GM19351 (cell line): ENCODE data around the gene DLG1.
"Not testable (repeated sequence)": the region's sequence is repeated elsewhere in the genome, so short reads cannot be mapped to it uniquely, and the experiment has no call there.

ENCODE experiments used
- ATAC-seq: cut with Tn5 transposase; IDR thresholded peaks from one replicate; pipeline ENCODE4 v1.9.1; 2021; ENCODE audit warnings: mild to moderate bottlenecking, moderate library complexity; ENCODE audit not compliant: unreplicated experiment

The DLG1 gene

GRCh38 chr3:197122394-197122793, 176.0 kb downstream of the DLG1 start:
- no peak for ATAC-seq

- no peak for ATAC-seq
Measured at GRCh38 chr3:197117114-197117513, 181.3 kb downstream of the DLG1 start.

- no peak for ATAC-seq
Measured at GRCh38 chr3:197114007-197114406, 184.4 kb downstream of the DLG1 start.

- no peak for ATAC-seq
Measured at GRCh38 chr3:197111685-197112084, 186.7 kb downstream of the DLG1 start.

- no peak for ATAC-seq
Measured at GRCh38 chr3:197105786-197106185, 192.6 kb downstream of the DLG1 start.

GRCh38 chr3:197104738-197105137, 193.7 kb downstream of the DLG1 start:
- ATAC-seq = no peak

GRCh38 chr3:197103766-197104165, 194.6 kb downstream of the DLG1 start:
- ATAC-seq = no peak

- ATAC-seq = no peak
Measured at GRCh38 chr3:197093871-197094270, 204.5 kb downstream of the DLG1 start.

- no peak for ATAC-seq
Measured at GRCh38 chr3:197088370-197088769, 210.0 kb downstream of the DLG1 start.

- ATAC-seq = no peak
Measured at GRCh38 chr3:197085137-197085536, 213.3 kb downstream of the DLG1 start.

GRCh38 chr3:197083486-197083885, 214.9 kb downstream of the DLG1 start:
- no peak for ATAC-seq

- ATAC-seq = no peak
Measured at GRCh38 chr3:197082871-197083270, 215.5 kb downstream of the DLG1 start.

- no peak for ATAC-seq
Measured at GRCh38 chr3:197080344-197080743, 218.1 kb downstream of the DLG1 start.

- ATAC-seq = no peak
Measured at GRCh38 chr3:197076415-197076814, 222.0 kb downstream of the DLG1 start.

GRCh38 chr3:197068077-197068476, 230.3 kb downstream of the DLG1 start:
- no peak for ATAC-seq

GRCh38 chr3:197064771-197065170, 233.6 kb downstream of the DLG1 start:
- no peak for ATAC-seq

- ATAC-seq = no peak
Measured at GRCh38 chr3:197062446-197062845, 236.0 kb downstream of the DLG1 start.

GRCh38 chr3:197051637-197052036, 246.8 kb downstream of the DLG1 start:
- not testable (repeated sequence) for ATAC-seq

- ATAC-seq = peak; percentile 52
Measured at GRCh38 chr3:197050511-197050910, 247.9 kb downstream of the DLG1 start.

GRCh38 chr3:197042539-197042938, 255.9 kb downstream of the DLG1 start:
- no peak for ATAC-seq

- no peak for ATAC-seq
Measured at GRCh38 chr3:197041875-197042488, 256.4 kb downstream of the DLG1 start.

- no peak for ATAC-seq
Measured at GRCh38 chr3:197040658-197041057, 257.8 kb downstream of the DLG1 start.
